ENCODE measurements around the gene MNX1. TPM values are rescaled to one million over a fixed set of nuclear protein-coding genes. Genes with fewer than 3 reads are reported as not detected.

The MNX1 gene
- total and polyA plus RNA-seq, 2 donors (not counting 3 experiments of a cell fraction or from before 2014, with no cell fraction given): not detected

- no peaks in the 10 kb centered on the region for H4K20me1 ChIP-seq (replicated peaks; ENCODE audit: control insufficient read depth, extremely low read depth, insufficient read depth, low read length)
- intact Hi-C loops (cut with micrococcal nuclease): no loop called here
- FAIRE-seq (no peak), DNase-seq (ENCODE audit: low read depth, low spot score) (no peak)
- ChIA-PET CTCF (no interaction called here), POLR2A (no interaction called here)
- no peak overlapping the region for H3K27ac ChIP-seq (ENCODE audit: insufficient read depth, low read depth, low read length)
- no peaks in the 10 kb centered on the region for H3K9me1 ChIP-seq (replicated peaks; ENCODE audit: control insufficient read depth, extremely low read depth, insufficient read depth, low read length)
- TF ChIP-seq, protein P1, sequence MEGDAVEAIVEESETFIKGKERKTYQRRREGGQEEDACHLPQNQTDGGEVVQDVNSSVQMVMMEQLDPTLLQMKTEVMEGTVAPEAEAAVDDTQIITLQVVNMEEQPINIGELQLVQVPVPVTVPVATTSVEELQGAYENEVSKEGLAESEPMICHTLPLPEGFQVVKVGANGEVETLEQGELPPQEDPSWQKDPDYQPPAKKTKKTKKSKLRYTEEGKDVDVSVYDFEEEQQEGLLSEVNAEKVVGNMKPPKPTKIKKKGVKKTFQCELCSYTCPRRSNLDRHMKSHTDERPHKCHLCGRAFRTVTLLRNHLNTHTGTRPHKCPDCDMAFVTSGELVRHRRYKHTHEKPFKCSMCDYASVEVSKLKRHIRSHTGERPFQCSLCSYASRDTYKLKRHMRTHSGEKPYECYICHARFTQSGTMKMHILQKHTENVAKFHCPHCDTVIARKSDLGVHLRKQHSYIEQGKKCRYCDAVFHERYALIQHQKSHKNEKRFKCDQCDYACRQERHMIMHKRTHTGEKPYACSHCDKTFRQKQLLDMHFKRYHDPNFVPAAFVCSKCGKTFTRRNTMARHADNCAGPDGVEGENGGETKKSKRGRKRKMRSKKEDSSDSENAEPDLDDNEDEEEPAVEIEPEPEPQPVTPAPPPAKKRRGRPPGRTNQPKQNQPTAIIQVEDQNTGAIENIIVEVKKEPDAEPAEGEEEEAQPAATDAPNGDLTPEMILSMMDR (IDR thresholded peaks at IDR 0.05; ENCODE audit: extremely low read depth in 1 of 2, insufficient read depth in 1 of 2, low read depth in 1 of 2, low read length in 2 of 2): no peak
- TF ChIP-seq EZH2 (IDR thresholded peaks at IDR 0.05; ENCODE audit: borderline replicate concordance, low read depth, low read length, severe bottlenecking) (no peak), GATA2 (IDR thresholded peaks at IDR 0.05; ENCODE audit: insufficient read depth, insufficient read length, low read depth, low read length) (no peak), FOS (IDR thresholded peaks at IDR 0.05; ENCODE audit: borderline replicate concordance, insufficient read depth, low read length) (no peak), MYC (IDR thresholded peaks at IDR 0.05; ENCODE audit: low read depth, low read length) (no peak)
- dilution Hi-C loops (cut with MboI; ENCODE audit: extremely low pct_ligation_motif_present, low sequenced_read_pairs): no loop called here
- H3K79me2 ChIP-seq (ENCODE audit: control insufficient read depth, insufficient read depth, low read length): no peaks in the 10 kb centered on the region
- H3K4me1 ChIP-seq (ENCODE audit: control insufficient read depth, extremely low read depth, insufficient read depth, low read length): no peaks in the 10 kb centered on the region
- H3K9ac ChIP-seq (replicated peaks; ENCODE audit: extremely low read depth, insufficient read depth, low read length): no peak overlapping the region
- no peaks in the 10 kb centered on the region for H3K9me3 ChIP-seq (replicated peaks; ENCODE audit: control insufficient read depth, insufficient read depth, low read length)
- BruUV-seq (replicated peaks): no TSS peak
- H3K36me3 ChIP-seq (ENCODE audit: control insufficient read depth in 2 of 2, extremely low read depth in 1 of 2, insufficient read depth in 2 of 2, low read length in 2 of 2): no peaks in the 10 kb centered on the region
- no peak overlapping the region for H2AFZ ChIP-seq (ENCODE audit: low read depth, low read length)
- no peak overlapping the region for H3K4me2 ChIP-seq (ENCODE audit: insufficient read depth, low read length)
- H3K4me3 ChIP-seq (replicated peaks in 1 of 3; ENCODE audit: insufficient read depth in 1 of 3, low read depth in 1 of 3, low read length in 3 of 3): no peak overlapping the region
- H3K27me3 ChIP-seq (ENCODE audit: control insufficient read depth in 2 of 2, insufficient read depth in 2 of 2, low read length in 2 of 2): no peaks in the 10 kb centered on the region
These were observed 42.7 kb upstream of the MNX1 start for GRCh38 chr7:157053118-157053517.

- no peak for DNase-seq (ENCODE audit: low read depth, low spot score)
- no peak overlapping the region for H2AFZ ChIP-seq (ENCODE audit: low read depth, low read length)
- H4K20me1 ChIP-seq (replicated peaks; ENCODE audit: control insufficient read depth, extremely low read depth, insufficient read depth, low read length): no peaks in the 10 kb centered on the region
- H3K27ac ChIP-seq (ENCODE audit: insufficient read depth, low read depth, low read length): no peak overlapping the region
- dilution Hi-C loops (cut with MboI; ENCODE audit: extremely low pct_ligation_motif_present, low sequenced_read_pairs) (no loop called here), intact Hi-C loops (cut with micrococcal nuclease) (no loop called here)
- H3K4me2 ChIP-seq (ENCODE audit: insufficient read depth, low read length): no peak overlapping the region
- no peaks in the 10 kb centered on the region for H3K4me1 ChIP-seq (ENCODE audit: control insufficient read depth, extremely low read depth, insufficient read depth, low read length)
- TF ChIP-seq, protein P1 (IDR thresholded peaks at IDR 0.05; ENCODE audit: extremely low read depth in 1 of 2, insufficient read depth in 1 of 2, low read depth in 1 of 2, low read length in 2 of 2): no peak
- no peak for TF ChIP-seq GATA2 (IDR thresholded peaks at IDR 0.05; ENCODE audit: insufficient read depth, insufficient read length, low read depth, low read length)
- TF ChIP-seq JUN (IDR thresholded peaks at IDR 0.05; ENCODE audit: borderline replicate concordance, insufficient read depth, insufficient read length, low read depth): no peak
- H3K9me3 ChIP-seq (replicated peaks; ENCODE audit: control insufficient read depth, insufficient read depth, low read length): no peaks in the 10 kb centered on the region
- BruUV-seq (replicated peaks): no TSS peak
- H3K9ac ChIP-seq (replicated peaks; ENCODE audit: extremely low read depth, insufficient read depth, low read length): no peak overlapping the region
- H3K9me1 ChIP-seq (replicated peaks; ENCODE audit: control insufficient read depth, extremely low read depth, insufficient read depth, low read length): no peaks in the 10 kb centered on the region
- H3K36me3 ChIP-seq (ENCODE audit: control insufficient read depth in 2 of 2, extremely low read depth in 1 of 2, insufficient read depth in 2 of 2, low read length in 2 of 2): no peaks in the 10 kb centered on the region
- H3K27me3 ChIP-seq (ENCODE audit: control insufficient read depth in 2 of 2, insufficient read depth in 2 of 2, low read length in 2 of 2): no peaks in the 10 kb centered on the region
- ChIA-PET POLR2A (interaction anchor here (0.7 kb wide), 1 partner anchor 38 kb away, joined by 4 read pairs; no protein-coding TSS in a partner anchor), CTCF (no interaction called here)
- no peaks in the 10 kb centered on the region for H3K79me2 ChIP-seq (ENCODE audit: control insufficient read depth, insufficient read depth, low read length)
- FAIRE-seq: no peak
- H3K4me3 ChIP-seq (replicated peaks in 1 of 3; ENCODE audit: insufficient read depth in 1 of 3, low read depth in 1 of 3, low read length in 3 of 3): no peak overlapping the region
These were observed 36.7 kb upstream of the MNX1 start for GRCh38 chr7:157047148-157047547.

Measured in endothelial cell of umbilical vein (primary cell).